ENCODE results near the gene SDC4.
A peak's percentile ranks its signal among the peaks of the same experiment; 100 is the strongest.

SDC4 gene

DNA sequence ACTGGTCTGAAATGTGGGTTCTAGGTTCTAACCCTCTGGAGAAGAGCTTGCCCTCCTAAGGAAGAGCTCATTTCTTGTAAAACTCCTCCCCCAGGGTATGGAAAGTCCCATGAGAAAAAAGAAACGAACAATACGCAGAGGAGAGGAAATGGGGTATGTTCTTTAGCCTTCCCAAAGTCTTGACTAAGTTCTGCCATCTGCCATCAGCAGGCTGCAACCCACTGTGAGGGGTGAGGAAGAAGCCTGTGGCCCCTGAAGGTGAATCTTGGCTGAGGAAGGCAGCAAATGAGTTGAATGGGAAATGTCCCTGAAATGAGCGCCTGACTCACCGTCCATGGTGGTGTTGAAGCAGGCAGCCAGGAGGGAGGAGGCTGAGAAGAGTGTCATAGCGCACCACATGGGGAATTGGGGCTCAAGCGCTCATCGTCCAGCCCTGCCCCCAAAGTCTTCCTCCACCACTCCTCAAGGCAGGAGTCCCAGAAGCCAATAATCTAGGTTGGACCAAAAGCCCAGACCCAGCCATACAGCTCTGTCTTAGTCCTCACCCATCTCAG is 29.8 kb downstream of the SDC4 start:
- no peak for DNase-seq

DNA sequence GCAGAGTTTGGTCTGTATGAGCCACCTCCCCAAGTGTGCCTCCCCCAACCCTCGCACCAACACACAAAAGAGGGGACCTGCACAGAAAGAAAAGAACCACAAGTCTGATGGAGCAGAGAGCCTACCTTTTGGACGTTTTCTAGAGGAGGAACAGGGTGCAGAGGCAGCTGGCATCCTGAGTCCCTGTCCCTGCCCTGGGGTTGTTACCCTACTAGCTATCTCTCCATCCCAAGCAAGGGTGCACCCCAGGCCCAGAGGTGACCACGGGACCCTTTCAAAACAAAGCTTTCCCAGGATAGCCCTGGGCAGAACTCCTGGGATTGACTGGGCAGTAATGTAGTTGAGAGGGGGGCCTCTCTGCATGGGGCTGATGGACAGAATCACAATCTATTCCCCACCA is 30.4 kb downstream of the SDC4 start:
- DNase-seq: no peak

DNA sequence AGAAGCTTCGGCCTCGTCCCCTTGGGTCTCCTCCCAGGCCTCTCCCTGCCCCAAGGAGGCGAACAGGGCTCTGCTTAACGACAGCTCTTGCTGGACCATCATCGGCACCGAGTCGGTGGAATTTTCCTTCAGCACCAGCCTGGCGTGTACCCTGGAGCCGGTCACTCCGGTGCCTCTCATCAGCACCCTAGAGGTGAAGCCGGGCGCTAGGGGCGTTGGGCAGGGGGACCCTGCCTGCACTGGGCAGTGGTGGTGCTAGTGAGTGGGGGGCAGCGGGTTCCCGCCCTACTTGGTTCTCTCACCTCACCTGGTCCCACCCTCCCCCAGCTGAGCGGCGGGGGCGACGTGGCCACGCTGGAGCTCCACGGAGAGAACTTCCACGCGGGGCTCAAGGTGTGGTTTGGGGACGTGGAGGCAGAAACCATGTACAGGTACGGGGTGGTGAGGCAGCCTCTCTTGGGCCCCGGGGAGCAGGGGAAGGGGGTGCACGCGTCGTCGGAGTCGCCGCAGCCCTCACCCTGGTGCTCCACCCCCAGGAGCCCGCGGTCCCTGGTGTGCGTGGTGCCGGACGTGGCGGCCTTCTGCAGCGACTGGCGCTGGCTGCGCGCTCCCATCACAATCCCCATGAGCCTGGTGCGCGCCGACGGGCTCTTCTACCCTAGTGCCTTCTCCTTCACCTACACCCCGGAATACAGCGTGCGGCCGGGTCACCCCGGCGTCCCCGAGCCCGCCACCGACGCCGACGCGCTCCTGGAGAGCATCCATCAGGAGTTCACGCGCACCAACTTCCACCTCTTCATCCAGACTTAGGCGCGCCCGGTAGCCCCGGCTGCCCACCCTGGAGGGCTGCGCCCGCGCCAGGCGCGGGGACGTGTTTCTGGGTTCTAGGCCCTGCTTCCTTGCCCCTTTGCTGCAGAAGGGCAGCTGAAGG is 31.8 kb downstream of the SDC4 start:
- DNase-seq: no peak

DNA sequence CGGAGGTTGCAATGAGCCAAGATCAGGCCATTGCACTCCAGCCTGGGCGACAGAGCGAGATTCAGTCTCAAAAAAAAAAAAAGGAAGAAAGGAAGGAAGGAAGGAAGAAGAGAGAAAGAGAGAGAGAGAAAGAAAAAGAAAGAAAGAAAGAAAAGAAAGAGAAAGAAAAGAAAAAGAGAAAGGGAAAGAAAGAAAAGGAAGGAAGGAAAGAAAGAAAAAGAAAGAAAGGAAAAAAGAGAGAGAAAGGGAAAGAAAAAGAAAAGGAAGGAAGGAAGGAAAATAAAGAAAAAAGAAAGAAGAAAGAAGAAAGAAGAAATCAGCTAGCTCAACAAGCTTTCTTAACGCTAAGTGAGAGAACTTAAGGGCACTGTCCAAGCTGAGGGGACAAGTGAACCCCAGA is 32.6 kb downstream of the SDC4 start:
- DNase-seq: no peak

DNA sequence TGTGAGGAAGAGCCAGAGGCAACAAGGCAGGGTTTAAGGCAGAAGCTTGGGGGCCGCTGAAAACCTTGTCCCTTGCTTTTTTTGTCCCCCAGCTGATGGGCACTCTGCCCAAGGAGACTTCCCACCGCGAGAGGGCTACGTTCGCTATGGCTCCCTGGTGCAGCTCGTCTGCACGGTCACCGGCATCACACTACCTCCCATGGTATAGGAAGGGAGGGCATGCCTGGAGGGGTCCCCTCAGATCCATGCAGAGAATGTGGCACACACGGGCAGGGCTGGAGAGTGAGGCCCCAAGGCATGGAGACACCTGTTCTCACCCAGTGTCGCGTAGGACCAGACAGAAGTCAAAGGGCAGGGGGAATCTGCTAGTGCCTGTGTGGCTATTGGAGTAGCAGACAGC is 34.3 kb downstream of the SDC4 start:
- DNase-seq: no peak

DNA sequence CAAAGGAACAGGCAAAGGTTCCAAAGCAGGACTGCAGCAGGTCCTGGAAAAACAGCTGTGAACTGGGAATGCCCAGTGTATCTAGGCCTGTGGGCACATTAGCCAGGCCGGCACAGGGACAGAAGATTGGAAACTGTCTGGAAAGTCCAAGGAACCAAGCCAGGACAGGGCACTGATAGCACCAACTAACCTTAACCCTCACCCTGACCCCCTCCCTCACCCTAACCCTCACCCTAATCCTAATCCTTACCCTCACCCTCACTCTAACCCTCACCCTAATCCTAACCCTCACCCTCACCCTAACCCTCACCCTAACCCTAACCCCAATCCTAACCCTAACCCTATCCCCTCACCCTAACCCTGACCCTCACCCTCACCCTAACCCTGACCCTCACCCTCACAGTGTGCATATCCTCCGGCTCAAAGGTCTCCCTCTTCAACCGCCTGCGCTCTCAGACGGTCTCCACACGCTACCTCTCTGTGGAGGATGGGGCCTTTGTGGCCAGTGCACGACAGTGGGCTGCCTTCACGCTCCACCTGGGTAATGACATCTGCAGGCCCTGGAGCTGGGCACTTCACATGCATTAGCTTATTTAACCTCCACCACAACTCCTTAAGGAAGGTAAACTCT is 35.0 kb downstream of the SDC4 start:
- DNase-seq: no peak

DNA sequence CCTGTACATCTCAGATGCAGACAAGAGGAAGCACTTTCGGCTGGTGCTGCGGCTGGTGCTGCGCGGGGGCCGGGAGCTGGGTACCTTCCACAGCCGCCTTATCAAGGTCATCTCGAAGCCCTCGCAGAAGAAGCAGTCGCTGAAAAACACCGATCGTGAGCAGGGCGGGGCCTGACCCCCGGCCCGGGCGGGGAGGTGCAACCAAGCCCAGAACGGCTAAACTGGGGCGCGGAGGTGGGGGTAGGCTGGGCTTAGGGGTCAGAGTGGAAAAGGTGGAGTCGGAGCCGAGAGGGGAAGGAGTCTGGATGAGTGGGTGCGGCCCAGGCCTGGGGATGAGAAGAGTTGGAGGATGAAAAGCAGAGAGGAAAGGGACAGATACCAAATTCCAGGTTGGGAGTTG is 36.0 kb downstream of the SDC4 start:
- no peak for DNase-seq

DNA sequence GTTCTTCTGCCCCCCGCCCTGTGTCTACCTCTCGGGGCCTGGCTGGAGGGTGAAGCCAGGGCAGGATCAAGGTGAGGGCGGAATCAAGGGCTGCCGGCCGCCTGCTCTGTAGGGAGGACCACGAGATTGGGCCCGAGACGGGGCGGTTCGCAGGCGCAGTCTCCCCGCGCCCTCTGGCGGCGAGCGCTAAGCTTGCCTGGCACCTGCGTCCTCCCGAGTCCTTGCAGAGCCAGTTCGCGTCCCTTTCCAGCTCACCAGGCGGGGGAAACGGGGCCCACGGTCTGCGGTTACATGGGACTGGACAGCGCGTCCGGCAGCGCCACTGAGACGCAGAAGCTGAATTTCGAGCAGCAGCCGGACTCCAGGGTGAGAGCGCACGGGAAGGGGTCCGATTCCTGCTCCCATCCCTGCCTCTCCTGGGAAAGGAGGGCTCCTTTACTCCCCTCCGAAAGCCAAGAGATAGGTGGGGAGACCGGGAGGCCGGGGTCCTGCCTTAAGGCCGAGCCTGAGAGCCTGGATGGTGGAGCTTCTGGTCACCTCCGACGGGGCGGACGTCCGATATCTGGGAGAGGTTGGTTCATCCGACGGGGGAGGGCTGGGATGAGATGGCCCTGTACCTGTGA is 36.5 kb downstream of the SDC4 start:
- peak; percentile 63 to 86 (median 75) for DNase-seq

DNA sequence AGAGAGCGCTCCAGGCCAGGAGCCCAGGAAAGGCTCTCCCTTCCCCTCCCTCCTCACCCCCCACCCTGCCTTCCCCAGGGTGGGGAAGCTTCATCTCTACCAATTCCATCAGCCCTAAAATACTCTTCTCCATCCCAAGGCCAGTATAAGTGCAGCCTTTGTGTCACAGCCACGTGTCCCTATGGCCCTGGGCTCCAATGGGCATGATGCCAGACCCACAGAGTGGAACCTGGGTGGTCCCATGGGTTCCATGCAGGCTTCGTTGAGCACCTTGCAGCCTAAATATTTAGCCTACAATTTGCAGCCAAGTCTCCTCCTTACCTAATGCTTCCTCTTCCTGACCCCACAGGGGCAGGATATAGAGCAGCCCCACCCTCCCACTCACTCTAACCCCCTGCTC is 39.1 kb downstream of the SDC4 start:
- DNase-seq: no peak

DNA sequence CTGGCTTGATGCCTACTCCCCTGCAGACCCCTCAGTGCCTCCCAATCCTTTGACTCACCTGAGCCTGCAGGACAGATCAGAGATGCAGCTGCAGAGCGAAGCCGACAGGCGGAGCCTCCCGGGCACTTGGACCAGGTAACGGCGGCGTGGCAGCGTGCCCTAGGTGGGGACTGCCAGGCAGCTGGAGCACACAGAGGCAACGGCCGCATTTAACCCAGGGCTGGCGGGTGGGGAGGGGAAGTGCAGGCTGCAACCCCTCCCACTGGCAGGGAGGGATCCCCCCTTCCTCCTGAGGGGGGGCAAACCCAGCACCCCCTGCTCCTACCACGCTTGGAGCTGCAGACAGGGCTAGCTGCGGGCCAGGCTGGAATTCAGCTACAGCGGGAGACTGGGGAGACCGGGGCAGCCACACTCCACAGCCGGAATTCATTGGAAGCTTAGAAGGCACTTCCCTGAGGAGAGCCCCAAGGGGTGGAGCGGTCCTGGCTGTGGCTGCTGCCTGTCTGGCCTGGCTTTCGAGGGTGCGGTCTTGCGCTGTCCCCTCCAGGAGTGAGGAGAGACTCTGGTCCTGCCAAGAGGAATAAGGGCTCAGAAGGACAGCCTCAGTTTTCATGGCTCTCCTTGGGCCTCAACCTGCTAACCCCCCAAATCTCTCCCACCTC is 40.0 kb downstream of the SDC4 start, which contains the start of gene MATN4:
Gene MATN4, minus strand, starts transcription at position 183 of the 662 bp plus-strand sequence. CDS start 2,717 bp downstream, outside the sequence.
- DNase-seq: no peak

DNA sequence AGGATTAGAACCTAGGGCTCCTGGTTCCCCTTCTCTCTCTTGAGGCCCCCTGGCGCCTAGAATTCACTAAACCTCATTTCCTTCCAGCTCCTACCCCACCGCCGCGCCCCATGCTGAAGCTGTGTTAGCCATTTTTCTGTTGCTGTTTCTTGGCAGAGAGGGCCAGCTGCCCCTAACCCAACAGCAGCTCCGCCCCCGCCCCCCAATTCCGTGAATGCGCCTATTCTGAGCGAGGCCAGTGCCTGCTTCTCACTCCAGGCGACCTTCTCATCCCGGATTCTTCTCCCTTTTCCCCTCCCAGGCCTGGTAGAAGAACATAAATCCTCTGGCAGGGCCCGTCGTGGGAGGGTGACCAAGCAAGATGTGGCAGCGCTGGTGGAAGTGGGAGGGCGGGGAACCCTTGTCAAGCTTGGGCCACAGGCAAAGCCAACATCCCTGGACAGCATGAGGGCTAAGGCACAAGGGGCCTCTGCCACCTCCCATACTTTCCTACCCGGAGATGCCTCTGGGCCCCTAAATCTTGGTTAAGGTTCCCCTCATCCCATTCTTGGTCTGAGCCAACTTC is 41.1 kb downstream of the SDC4 start:
- DNase-seq: no peak

DNA sequence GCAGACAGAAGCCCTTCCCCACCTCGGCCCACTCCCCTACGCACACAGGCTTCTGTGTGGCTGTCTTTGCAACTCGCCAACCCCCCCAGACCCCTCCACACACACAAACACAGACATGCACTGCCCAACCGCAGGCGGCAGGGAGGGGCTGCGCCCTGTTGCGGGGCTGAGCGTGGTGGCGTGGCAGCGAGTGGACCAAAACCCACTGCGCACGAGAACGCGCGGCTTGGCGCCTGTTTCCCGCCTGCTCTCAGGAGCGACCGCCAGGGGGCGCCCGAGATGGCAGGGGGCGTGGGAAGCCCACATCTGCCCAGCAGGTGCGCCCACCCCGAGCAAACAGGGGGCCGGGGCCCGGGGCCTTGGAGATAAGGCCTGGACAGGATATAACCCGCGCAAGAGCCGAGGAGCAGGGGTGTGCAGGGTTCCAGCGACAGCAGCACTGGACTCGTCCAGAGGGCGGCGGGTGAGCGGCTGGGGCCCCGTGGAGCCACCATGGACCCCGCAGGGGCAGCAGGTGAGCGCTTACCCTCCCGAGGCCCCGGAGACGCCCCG is 41.7 kb downstream of the SDC4 start, which contains the start of gene RBPJL:
Gene RBPJL, plus strand, starts transcription at position 410 of the 552 bp plus-strand sequence. Its CDS starts 83 bp downstream, at position 493.
- peak in 3 of 4 experiments; percentile 47 to 66 (median 54) for DNase-seq

DNA sequence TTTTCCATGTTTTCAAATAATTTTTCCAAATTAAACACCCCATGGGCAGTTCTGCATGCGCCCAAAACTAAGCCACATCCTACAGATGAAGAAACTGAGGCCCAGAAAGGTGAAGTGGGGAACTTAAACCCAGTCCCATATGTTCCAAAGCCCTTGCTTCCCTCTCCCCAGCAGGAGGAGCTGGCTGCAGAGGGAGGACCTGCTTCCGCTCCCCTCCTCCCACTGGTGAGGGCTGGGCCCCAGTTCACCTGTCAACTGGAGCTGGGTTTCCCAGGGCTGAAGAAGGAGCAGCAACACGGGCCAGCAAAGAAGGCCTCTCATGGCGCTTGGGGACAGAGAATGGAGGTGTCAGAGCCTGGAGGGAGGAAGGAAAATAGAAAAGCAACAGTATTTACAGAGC is 43.0 kb downstream of the SDC4 start:
- DNase-seq: no peak

DNA sequence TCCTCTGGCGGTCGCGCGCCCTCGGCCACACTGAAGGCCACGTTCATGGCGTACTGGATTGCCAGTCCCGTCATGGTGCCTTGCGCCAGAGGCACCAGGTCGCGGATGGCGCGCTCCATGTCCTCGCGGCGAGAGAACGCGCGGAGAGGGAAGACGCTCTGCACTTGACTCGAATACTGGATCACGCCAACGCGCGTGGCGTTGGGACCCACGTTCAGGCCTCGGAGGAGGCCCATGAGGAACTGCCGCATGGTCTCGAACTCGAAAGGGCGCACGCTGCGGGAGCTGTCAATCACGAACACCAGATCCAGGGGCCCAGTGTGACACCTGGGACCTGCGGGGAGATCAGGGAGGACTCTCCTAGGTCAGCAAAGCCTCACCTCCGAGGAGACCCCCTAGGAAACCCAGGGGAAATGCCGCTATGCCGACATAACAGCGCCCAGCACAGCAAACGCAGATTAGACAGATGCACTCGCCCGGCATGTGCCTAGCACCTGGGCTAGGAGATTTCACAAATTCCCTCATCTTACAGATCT is 43.7 kb downstream of the SDC4 start:
- DNase-seq: no peak

DNA sequence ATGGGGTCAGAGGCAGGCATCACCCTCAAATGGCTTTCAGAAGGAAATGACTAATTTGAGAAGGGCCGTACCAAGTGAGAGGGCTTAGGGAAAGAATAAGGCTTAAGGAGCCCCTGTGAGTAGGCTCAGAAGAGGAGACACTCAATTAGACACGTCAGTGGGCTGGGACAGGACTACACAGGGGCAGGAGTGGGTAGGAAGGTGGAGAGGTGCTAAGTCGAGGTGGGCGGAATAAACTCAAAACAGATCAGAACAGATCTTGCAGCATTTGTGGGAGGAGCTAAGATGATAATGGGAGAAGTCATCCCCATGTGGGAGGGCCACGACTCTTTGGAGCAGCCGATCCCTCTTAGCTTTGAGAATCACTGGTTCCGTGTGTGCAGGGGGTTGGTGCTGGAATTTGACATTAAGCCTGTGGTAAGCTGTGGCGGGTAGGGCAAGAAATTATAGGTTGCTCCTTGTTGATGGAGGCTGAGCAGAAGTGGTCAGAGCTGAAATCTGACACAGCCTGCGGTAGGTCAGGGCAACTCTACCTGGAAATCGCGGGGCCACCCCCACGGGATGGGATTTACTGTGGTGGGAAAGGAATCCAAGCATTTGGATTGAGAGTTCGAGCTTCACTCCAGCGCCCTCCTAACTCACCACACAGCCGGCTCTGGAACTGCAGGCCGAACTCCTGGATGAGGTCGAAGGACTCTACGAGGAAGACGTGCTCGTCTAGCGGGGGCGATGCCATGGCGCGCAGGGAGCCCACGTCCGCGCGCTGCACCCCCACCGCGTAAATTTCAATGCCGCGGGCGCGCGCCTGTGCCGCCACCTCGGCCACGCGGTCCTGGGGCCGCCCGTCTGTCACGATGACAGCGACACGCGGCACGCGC is 44.4 kb downstream of the SDC4 start:
- DNase-seq: no peak

DNA sequence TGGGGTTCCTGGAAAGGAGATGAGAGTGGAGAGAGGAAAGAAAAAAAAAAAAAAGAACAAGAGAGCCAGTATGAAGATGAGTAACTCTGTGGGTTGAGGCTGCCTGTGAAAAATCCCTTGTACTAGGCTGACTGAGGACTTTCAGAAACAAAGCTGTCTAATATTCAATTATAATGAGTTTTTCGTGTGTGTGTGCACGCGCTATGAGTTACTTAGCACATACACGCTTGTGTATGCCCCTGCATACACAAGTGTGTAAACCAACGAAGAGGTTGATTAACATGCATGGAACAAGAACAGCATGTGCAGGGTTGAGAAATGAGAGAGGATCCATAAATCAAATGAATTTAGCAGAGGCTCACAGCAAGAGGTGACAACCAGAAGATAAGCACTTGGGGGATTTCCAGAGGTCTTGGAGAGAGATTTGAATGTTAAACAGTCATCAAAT is 46.4 kb downstream of the SDC4 start:
- no peak for DNase-seq

DNA sequence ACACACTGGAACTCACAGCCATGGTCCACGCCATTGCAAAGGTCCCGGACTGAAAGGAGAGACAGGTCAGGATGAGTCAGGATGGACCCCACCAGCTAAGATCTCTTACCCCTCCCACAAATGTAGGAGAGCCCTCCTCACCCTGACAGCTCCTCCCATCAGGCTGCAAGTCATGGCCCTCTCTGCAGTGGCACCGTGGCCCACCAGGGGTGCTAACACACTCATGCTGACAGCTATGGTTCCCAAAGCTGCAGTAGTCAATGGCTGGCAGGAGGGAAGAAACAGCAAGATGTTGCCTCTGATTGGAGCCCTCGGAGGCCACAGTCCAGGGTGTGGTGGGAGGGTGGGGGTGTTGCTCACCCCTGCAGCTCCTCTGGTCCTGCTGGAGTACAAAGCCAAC is 47.3 kb downstream of the SDC4 start:
- peak in 3 of 4 experiments; percentile 37 to 60 (median 41) for DNase-seq

DNA sequence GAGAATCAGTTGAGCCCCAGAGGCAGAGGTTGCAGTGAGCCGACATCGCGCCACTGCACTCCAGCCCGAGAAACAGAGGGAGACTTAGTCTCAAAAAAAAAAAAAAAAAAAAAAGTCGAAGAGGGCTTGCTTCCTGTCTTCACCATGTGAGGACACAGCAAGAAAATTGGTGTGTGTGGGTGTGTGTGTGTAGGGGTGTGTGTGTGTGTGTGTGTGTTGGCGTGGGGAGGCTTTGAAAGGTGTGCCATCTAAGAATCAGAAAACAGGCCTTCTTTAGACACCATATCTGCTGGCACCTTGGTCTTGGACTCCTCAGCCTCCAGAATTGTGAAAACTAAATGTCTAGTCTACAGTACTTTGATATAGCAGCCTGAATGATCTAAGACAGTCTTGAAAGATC is 48.4 kb downstream of the SDC4 start:
- no peak for DNase-seq

DNA sequence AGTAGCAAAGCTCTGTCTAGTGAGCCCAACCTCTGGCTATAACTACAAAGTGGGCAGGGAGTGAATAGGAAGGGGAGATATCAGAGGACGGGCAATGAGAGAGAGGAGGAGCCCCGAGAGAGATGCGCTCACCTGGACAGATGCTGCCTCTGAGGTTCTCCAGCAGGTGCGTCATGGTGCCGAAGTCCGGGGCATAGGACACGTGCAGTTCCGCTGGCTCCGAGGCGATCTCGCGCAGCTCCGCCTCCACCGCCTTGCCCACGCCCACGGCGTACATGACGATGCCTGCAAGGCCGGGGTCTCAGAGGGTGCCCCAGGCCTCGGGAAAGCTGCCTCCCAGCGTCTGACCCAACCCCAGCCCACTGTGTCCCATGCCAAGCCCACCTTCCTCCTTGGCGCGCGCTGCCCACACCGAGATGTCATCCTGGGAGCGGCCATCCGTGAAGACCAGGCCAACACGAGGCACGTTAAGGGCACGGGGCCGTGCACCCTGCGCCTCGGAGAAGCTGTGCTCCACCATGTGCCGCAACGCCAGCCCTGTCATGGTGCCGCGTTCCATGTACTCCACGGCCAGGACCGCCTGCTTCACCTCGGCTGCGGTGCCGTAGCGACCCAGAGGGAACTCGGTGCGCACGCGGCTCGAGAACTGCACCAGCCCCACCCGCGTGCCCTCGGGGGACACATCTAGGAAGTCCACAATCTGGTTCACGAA is 50.3 kb downstream of the SDC4 start:
- no peak for DNase-seq

DNA sequence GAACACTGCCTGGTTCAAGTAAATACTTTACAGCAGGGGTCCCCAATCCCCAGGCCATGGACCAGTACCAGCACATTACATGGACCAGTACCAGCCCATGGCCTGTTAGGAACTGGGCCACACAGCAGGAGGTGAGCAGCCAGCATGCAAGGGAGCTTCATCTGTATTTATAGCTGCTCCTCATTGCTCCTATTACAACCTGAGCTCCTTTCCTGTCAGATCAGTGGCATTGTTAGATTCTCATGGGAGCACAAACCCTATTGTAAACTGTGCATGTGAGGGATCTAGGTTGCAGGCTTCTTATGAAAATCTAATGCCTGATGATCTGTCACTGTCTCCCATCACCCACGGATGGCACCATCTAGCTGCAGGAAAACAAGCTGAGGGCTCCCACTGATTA is 53.6 kb downstream of the SDC4 start:
- no peak for DNase-seq

Measured in suppressor macrophage (primary cell).